WTC11 (cell line): Measurements from ENCODE around the gene COPA.

Experiments used
- ATF3 ChIP-seq: sonication (generic); formaldehyde crosslinking; conservative IDR thresholded peaks from 2 replicates; pipeline ENCODE4 v1.8.1; 2022; ENCODE audit warnings: mild to moderate bottlenecking, missing genetic modification reagents
- CTCF ChIP-seq: fragments of 200-600 bp; IDR thresholded peaks from 2 replicates; pipeline ENCODE4 v1.8.0; 2022; ENCODE audit warnings: antibody characterized with exemption
- FOXK1 ChIP-seq: sonication (generic); formaldehyde crosslinking; IDR thresholded peaks from 2 replicates; pipeline ENCODE4 v1.8.0; 2022; ENCODE audit warnings: mild to moderate bottlenecking, moderate library complexity, missing genetic modification reagents
- KAT7 ChIP-seq: sonication (generic); formaldehyde crosslinking; IDR thresholded peaks from 2 replicates; pipeline ENCODE4 v1.8.1; 2023; ENCODE audit warnings: missing genetic modification reagents, mild to moderate bottlenecking, borderline replicate concordance
- NR2C2 ChIP-seq: sonication (generic); formaldehyde crosslinking; IDR thresholded peaks from 2 replicates; pipeline ENCODE4 v1.8.0; 2022; ENCODE audit warnings: mild to moderate bottlenecking, missing genetic modification reagents
- PRDM15 ChIP-seq: sonication (generic); formaldehyde crosslinking; IDR thresholded peaks from 2 replicates; pipeline ENCODE4 v1.8.0; 2022; ENCODE audit warnings: missing genetic modification reagents
- USF2 ChIP-seq: sonication (generic); formaldehyde crosslinking; IDR thresholded peaks from 2 replicates; pipeline ENCODE4 v1.8.1; 2023; ENCODE audit warnings: mild to moderate bottlenecking, missing genetic modification reagents, moderate library complexity
- ZBTB43 ChIP-seq: sonication (generic); formaldehyde crosslinking; IDR thresholded peaks from 2 replicates; pipeline ENCODE4 v1.8.1; 2023; ENCODE audit warnings: mild to moderate bottlenecking, missing genetic modification reagents
- ZNF423 ChIP-seq: fragments of 250-450 bp; sonication (Bioruptor Pico); IDR thresholded peaks from 2 replicates; pipeline ENCODE4 v2.1.2; 2022; ENCODE audit warnings: mild to moderate bottlenecking, moderate library complexity

- TF ChIP-seq CTCF (no peak), USF2 (CRISPR knock-in tag) (no peak), FOXK1 (CRISPR knock-in tag) (no peak), ZNF423 (CRISPR knock-in tag) (no peak), PRDM15 (CRISPR knock-in tag) (no peak), NR2C2 (CRISPR knock-in tag) (no peak), ZBTB43 (CRISPR knock-in tag) (no peak), KAT7 (CRISPR knock-in tag) (no peak), ATF3 (CRISPR knock-in tag) (no peak)
These were observed 87.2 kb downstream of the COPA start for GRCh38 chr1:160255781-160256300.
